Measurements from ENCODE around the gene RALGAPA1. TPM values are rescaled to one million over a fixed set of nuclear protein-coding genes. Genes with fewer than 3 reads are reported as not detected.
A peak's percentile ranks its signal among the peaks of the same experiment; 100 is the strongest.

Gene RALGAPA1
- total and polyA plus RNA-seq, 2 of the 13 experiments (the other 11 are each of a cell fraction or from before 2014, with no cell fraction given), result 65.0 to 89.2 TPM

DNA sequence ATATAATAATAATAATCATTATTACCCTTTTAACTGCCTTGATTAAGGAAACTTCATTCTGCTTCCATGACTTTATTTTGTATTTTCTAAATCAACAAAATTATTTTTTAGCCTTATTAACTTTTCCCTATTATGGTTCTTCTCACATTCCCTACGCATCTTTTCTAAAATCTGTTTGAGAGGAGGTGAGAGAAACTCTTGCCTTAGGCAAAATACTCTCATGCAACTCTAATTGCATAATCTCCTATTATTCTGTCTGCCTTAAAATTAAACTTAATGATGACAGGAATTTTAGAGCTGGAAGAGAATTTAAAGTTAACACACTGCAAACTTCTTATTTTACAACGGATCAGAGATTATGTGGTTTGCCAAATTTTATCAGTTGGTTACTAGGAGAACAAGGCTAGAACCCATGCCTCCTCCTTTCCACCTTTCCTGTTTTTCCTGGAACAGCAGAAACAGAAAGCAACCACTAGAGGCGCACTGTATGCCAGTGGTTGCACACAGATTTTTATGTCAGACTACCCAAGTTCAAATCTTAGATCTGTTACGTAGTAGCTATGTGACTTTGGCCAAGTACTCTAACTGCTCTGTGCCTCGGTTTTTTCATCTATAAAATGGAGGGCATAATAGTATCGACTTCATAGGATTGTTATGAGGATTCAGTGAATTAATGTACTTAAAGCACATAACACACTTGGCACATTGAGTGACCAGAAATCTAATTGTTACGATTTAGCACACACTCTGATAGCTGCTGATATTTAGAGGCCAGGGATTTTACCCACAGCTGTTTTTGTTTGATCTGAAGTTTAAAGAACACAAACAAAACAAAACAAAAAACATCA, 12.7 kb upstream of the RALGAPA1 start (continued):
- TF ChIP-seq HOXA7 (CRISPR knock-in tag; IDR thresholded peaks at IDR 0.05) (no peak), POGZ (CRISPR knock-in tag; IDR thresholded peaks at IDR 0.05) (no peak; the same call in 1 of the 2 replicates), ZNF615 (CRISPR knock-in tag; IDR thresholded peaks at IDR 0.05; ENCODE audit: borderline replicate concordance) (peak; percentile 62; the same call in 1 of the 2 replicates), SRSF4 (IDR thresholded peaks at IDR 0.05; ENCODE audit: low read depth, low read length, poor library complexity, severe bottlenecking) (no peak), U2AF1 (optimal IDR thresholded peaks at IDR 0.05; ENCODE audit: low read depth, low read length) (no peak), ZNF441 (CRISPR knock-in tag; IDR thresholded peaks at IDR 0.05; ENCODE audit: borderline replicate concordance) (no peak), ELF3 (CRISPR knock-in tag; IDR thresholded peaks at IDR 0.05) (peak; percentile 82), RFX3 (CRISPR knock-in tag; IDR thresholded peaks at IDR 0.05) (no peak), HMG20A (CRISPR knock-in tag; IDR thresholded peaks at IDR 0.05; ENCODE audit: borderline replicate concordance) (no peak; the same call in 1 of the 2 replicates), KLF9 (CRISPR knock-in tag; IDR thresholded peaks at IDR 0.05; ENCODE audit: low read depth) (peak; percentile 51; the same call in 1 of the 2 replicates), U2AF2 (IDR thresholded peaks at IDR 0.05; ENCODE audit: low read depth, low read length) (no peak), PTBP1 (IDR thresholded peaks at IDR 0.05; ENCODE audit: low read depth, low read length, poor library complexity, severe bottlenecking) (no peak), KLF11 (CRISPR knock-in tag; IDR thresholded peaks at IDR 0.05) (no peak)
- TF ChIP-seq, protein P1, sequence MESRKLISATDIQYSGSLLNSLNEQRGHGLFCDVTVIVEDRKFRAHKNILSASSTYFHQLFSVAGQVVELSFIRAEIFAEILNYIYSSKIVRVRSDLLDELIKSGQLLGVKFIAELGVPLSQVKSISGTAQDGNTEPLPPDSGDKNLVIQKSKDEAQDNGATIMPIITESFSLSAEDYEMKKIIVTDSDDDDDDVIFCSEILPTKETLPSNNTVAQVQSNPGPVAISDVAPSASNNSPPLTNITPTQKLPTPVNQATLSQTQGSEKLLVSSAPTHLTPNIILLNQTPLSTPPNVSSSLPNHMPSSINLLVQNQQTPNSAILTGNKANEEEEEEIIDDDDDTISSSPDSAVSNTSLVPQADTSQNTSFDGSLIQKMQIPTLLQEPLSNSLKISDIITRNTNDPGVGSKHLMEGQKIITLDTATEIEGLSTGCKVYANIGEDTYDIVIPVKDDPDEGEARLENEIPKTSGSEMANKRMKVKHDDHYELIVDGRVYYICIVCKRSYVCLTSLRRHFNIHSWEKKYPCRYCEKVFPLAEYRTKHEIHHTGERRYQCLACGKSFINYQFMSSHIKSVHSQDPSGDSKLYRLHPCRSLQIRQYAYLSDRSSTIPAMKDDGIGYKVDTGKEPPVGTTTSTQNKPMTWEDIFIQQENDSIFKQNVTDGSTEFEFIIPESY (CRISPR knock-in tag; IDR thresholded peaks at IDR 0.05), result 0 out of 2 replicates have a peak, but pooled peaks have one; percentile 33
- TF ChIP-seq, protein P2, sequence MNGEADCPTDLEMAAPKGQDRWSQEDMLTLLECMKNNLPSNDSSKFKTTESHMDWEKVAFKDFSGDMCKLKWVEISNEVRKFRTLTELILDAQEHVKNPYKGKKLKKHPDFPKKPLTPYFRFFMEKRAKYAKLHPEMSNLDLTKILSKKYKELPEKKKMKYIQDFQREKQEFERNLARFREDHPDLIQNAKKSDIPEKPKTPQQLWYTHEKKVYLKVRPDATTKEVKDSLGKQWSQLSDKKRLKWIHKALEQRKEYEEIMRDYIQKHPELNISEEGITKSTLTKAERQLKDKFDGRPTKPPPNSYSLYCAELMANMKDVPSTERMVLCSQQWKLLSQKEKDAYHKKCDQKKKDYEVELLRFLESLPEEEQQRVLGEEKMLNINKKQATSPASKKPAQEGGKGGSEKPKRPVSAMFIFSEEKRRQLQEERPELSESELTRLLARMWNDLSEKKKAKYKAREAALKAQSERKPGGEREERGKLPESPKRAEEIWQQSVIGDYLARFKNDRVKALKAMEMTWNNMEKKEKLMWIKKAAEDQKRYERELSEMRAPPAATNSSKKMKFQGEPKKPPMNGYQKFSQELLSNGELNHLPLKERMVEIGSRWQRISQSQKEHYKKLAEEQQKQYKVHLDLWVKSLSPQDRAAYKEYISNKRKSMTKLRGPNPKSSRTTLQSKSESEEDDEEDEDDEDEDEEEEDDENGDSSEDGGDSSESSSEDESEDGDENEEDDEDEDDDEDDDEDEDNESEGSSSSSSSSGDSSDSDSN (CRISPR knock-in tag; IDR thresholded peaks at IDR 0.05), result no peak
- TF ChIP-seq, protein P3, sequence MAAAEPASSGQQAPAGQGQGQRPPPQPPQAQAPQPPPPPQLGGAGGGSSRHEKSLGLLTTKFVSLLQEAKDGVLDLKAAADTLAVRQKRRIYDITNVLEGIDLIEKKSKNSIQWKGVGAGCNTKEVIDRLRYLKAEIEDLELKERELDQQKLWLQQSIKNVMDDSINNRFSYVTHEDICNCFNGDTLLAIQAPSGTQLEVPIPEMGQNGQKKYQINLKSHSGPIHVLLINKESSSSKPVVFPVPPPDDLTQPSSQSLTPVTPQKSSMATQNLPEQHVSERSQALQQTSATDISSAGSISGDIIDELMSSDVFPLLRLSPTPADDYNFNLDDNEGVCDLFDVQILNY (CRISPR knock-in tag; conservative IDR thresholded peaks at IDR 0.05), result no peak
- TF ChIP-seq, protein P4, sequence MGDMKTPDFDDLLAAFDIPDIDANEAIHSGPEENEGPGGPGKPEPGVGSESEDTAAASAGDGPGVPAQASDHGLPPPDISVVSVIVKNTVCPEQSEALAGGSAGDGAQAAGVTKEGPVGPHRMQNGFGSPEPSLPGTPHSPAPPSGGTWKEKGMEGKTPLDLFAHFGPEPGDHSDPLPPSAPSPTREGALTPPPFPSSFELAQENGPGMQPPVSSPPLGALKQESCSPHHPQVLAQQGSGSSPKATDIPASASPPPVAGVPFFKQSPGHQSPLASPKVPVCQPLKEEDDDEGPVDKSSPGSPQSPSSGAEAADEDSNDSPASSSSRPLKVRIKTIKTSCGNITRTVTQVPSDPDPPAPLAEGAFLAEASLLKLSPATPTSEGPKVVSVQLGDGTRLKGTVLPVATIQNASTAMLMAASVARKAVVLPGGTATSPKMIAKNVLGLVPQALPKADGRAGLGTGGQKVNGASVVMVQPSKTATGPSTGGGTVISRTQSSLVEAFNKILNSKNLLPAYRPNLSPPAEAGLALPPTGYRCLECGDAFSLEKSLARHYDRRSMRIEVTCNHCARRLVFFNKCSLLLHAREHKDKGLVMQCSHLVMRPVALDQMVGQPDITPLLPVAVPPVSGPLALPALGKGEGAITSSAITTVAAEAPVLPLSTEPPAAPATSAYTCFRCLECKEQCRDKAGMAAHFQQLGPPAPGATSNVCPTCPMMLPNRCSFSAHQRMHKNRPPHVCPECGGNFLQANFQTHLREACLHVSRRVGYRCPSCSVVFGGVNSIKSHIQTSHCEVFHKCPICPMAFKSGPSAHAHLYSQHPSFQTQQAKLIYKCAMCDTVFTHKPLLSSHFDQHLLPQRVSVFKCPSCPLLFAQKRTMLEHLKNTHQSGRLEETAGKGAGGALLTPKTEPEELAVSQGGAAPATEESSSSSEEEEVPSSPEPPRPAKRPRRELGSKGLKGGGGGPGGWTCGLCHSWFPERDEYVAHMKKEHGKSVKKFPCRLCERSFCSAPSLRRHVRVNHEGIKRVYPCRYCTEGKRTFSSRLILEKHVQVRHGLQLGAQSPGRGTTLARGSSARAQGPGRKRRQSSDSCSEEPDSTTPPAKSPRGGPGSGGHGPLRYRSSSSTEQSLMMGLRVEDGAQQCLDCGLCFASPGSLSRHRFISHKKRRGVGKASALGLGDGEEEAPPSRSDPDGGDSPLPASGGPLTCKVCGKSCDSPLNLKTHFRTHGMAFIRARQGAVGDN (CRISPR knock-in tag; IDR thresholded peaks at IDR 0.05), result no peak
- TF ChIP-seq, protein P5, sequence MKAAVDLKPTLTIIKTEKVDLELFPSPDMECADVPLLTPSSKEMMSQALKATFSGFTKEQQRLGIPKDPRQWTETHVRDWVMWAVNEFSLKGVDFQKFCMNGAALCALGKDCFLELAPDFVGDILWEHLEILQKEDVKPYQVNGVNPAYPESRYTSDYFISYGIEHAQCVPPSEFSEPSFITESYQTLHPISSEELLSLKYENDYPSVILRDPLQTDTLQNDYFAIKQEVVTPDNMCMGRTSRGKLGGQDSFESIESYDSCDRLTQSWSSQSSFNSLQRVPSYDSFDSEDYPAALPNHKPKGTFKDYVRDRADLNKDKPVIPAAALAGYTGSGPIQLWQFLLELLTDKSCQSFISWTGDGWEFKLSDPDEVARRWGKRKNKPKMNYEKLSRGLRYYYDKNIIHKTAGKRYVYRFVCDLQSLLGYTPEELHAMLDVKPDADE (CRISPR knock-in tag; IDR thresholded peaks at IDR 0.05), result no peak
